ENCODE results near the gene ZNF532. TPM values are rescaled to one million over a fixed set of nuclear protein-coding genes. Genes with fewer than 3 reads are reported as not detected.
A peak's percentile ranks its signal among the peaks of the same experiment; 100 is the strongest.

Gene ZNF532
- total RNA-seq, 1 experiment from 2014 or later = 118 TPM

- no TSS peak for BruUV-seq (replicated peaks)
- intact Hi-C loops (cut with micrococcal nuclease; ENCODE audit: unreplicated experiment) = no loop called here
- Histone ChIP-seq H3K27me3 (replicated peaks; ENCODE audit: insufficient read depth, low read depth, low read length, poor library complexity) (no peaks in the 10 kb centered on the region), H3K9me3 (ENCODE audit: low read depth, low read length, poor library complexity, severe bottlenecking) (no peaks in the 10 kb centered on the region), H3K27ac (ENCODE audit: low read depth, low read length, poor library complexity, severe bottlenecking) (peak overlapping the region; percentile 46), H3K4me1 (ENCODE audit: insufficient read depth, low read length, poor library complexity, severe bottlenecking) (peaks cover 36% of the 10 kb centered on the region), H3K36me3 (ENCODE audit: insufficient read depth, low read length, poor library complexity, severe bottlenecking) (peaks cover 7% of the 10 kb centered on the region), H3K4me3 (ENCODE audit: low read depth, low read length, poor library complexity, severe bottlenecking) (no peak overlapping the region)
- POLR2A ChIA-PET (ENCODE audit: low non-redundant PET) = no interaction called here
- no peak for DNase-seq (ENCODE audit: low spot score)
- CTCF ChIA-PET = no interaction called here
- TF ChIP-seq CTCF (conservative IDR thresholded peaks at IDR 0.05; ENCODE audit: low read depth, low read length) = no peak
- no peak for TF ChIP-seq EZH2 (IDR thresholded peaks at IDR 0.05; ENCODE audit: borderline replicate concordance, low read depth, low read length, poor library complexity, severe bottlenecking)
These were observed 126.0 kb downstream of the ZNF532 start for GRCh38 chr18:58990720-58991119.

GRCh38 chr18:58991167-58991798, 126.6 kb downstream of the ZNF532 start:
- peaks cover 7% of the 10 kb centered on the region for H3K36me3 ChIP-seq (ENCODE audit: insufficient read depth, low read length, poor library complexity, severe bottlenecking)
- no peak for DNase-seq (ENCODE audit: low spot score)
- TF ChIP-seq CTCF (conservative IDR thresholded peaks at IDR 0.05; ENCODE audit: low read depth, low read length) (no peak), EZH2 (IDR thresholded peaks at IDR 0.05; ENCODE audit: borderline replicate concordance, low read depth, low read length, poor library complexity, severe bottlenecking) (no peak)
- H3K4me1 ChIP-seq (ENCODE audit: insufficient read depth, low read length, poor library complexity, severe bottlenecking) = peaks cover 42% of the 10 kb centered on the region
- BruUV-seq (replicated peaks) = no TSS peak
- POLR2A ChIA-PET (ENCODE audit: low non-redundant PET) = no interaction called here
- no peaks in the 10 kb centered on the region for H3K9me3 ChIP-seq (ENCODE audit: low read depth, low read length, poor library complexity, severe bottlenecking)
- no peak overlapping the region for H3K4me3 ChIP-seq (ENCODE audit: low read depth, low read length, poor library complexity, severe bottlenecking)
- CTCF ChIA-PET = no interaction called here
- peak overlapping the region; percentile 46 for H3K27ac ChIP-seq (ENCODE audit: low read depth, low read length, poor library complexity, severe bottlenecking)
- intact Hi-C loops (cut with micrococcal nuclease; ENCODE audit: unreplicated experiment) = no loop called here
- no peaks in the 10 kb centered on the region for H3K27me3 ChIP-seq (replicated peaks; ENCODE audit: insufficient read depth, low read depth, low read length, poor library complexity)

- H3K4me1 ChIP-seq (ENCODE audit: insufficient read depth, low read length, poor library complexity, severe bottlenecking) = peaks cover 54% of the 10 kb centered on the region
- H3K27me3 ChIP-seq (replicated peaks; ENCODE audit: insufficient read depth, low read depth, low read length, poor library complexity) = no peaks in the 10 kb centered on the region
- DNase-seq (ENCODE audit: low spot score) = peak; percentile 60
- CTCF ChIA-PET = no interaction called here
- POLR2A ChIA-PET (ENCODE audit: low non-redundant PET) = no interaction called here
- peak overlapping the region; percentile 82 for H3K27ac ChIP-seq (ENCODE audit: low read depth, low read length, poor library complexity, severe bottlenecking)
- H3K9me3 ChIP-seq (ENCODE audit: low read depth, low read length, poor library complexity, severe bottlenecking) = no peaks in the 10 kb centered on the region
- BruUV-seq (replicated peaks) = no TSS peak
- no peaks in the 10 kb centered on the region for H3K36me3 ChIP-seq (ENCODE audit: insufficient read depth, low read length, poor library complexity, severe bottlenecking)
- intact Hi-C loops (cut with micrococcal nuclease; ENCODE audit: unreplicated experiment) = no loop called here
- H3K4me3 ChIP-seq (ENCODE audit: low read depth, low read length, poor library complexity, severe bottlenecking) = no peak overlapping the region
- TF ChIP-seq CTCF (conservative IDR thresholded peaks at IDR 0.05; ENCODE audit: low read depth, low read length) (no peak), EZH2 (IDR thresholded peaks at IDR 0.05; ENCODE audit: borderline replicate concordance, low read depth, low read length, poor library complexity, severe bottlenecking) (no peak)
These were observed 127.9 kb downstream of the ZNF532 start for GRCh38 chr18:58992301-58993231.
